ENCODE results near the gene DDN. TPM values are rescaled to one million over a fixed set of nuclear protein-coding genes. Genes with fewer than 3 reads are reported as not detected.

DDN gene
- under 1 TPM; 0.05 to 0.56 (median 0.10) TPM for polyA plus RNA-seq (ENCODE audit: insufficient read depth in 1 of 5, insufficient read length in 5 of 5, low replicate concordance in 1 of 5)
- long read RNA-seq, donor 1, partial matches to known transcripts = 0 of 1 reads
- long read RNA-seq, donor 1, other reads (novel, unspliced or antisense) = 0 of 1 reads
- long read RNA-seq, donor 2 = 0 reads
- long read RNA-seq, donor 3 = 0 reads
- long read RNA-seq, donor 4 = 0 reads
- long read RNA-seq, donor 5 = 0 reads
- long read RNA-seq, donor 6 = 0 reads
- long read RNA-seq, donor 7 = 0 reads
- long read RNA-seq, donor 8 = 0 reads

DNA sequence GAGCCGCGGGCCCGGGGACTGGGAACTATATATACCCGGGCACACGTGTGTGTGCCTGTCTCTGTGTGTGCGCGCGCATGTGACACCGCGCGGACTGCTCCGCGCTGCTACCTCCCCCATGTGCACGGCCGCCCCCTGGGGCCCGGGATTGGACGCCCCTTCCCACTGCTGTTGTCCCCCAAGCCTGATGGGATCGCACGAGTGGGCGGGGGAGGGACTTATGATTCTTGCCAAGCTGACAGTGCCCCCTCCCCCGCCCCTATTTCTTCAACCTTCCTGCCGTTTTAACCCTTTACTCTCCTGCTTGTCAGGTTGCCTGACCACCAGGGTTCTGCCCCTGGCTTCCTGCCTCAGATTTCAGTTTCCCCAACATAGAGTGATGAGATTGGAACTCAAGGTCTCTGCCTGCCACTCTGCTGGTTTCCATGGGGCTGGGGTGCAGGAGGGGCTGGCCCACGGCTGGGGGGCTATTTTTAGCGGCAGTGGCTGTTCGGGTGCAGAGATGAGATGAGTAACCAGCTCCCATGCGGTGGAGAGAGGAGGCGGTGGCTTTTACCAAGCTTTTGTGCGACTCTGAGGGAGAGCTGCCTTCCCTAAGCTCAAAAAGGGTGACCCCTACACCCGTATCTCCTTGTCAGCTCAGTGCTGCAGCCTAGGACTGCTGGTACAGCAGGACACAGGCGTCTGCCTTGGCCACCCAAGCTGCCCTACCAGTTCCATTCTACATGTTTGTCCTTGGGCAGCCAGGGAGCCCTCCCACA, at the start of gene DDN:
TSS of gene DDN (minus strand) at position 5 of the 761 bp plus-strand sequence. CDS start 88 bp downstream, outside the sequence.
- no peak for DNase-seq

DNA sequence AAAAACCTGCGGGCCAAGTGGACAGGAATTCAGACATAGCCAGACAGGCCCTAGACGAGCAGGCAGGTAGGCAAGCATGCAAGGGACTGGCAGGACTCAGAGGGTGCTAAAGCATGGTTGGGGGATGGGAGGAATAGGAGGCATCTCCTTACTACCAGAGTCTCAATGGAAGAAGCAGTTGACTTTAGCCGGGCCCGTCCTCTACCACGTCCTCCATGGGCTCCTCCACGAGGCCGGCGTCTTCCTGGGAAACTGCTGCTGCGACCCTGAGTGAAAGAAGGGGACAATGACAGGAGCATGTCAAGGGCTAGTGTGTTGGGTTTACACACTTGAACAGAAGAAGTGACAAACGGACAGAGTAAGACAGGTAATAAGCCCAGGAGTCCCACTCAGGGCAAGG, 49.8 kb upstream of the DDN start:
- DNase-seq = no peak

DNA sequence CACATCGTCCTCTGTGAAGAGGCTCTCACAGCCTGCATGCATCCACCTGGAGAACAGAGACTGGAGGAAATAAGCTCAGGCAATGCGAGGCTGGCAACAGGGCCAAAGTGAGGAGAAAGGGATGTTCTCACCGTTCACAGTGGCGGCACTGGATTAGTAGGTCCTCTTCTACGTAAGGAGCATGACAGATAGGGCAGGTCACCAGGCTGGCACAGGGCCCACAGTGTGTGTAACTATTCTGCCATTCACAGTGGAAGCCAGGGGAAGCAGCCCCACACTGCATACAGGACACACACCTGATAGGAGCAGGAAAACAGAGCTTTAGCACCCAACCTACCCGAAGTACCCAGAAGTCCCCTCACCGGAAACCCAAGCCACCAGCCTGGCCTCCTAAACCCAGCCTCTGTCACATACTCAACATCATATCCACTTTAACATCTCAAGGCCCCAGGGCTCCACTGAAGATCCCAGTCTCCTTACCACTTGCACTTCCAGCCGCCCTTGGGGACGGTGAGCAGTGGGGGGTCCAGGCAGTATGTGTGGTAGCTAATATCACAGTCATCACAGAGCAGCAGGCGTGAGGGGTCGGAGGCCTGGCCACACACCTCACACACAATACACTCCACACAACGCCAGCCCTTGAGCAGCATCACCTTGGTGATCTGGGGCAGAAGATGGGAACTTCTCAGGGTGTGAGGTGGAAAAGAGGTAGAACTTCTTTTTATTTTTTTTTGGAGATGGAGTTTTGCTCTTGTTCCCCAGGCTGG, 47.1 kb upstream of the DDN start:
- DNase-seq = no peak

DNA sequence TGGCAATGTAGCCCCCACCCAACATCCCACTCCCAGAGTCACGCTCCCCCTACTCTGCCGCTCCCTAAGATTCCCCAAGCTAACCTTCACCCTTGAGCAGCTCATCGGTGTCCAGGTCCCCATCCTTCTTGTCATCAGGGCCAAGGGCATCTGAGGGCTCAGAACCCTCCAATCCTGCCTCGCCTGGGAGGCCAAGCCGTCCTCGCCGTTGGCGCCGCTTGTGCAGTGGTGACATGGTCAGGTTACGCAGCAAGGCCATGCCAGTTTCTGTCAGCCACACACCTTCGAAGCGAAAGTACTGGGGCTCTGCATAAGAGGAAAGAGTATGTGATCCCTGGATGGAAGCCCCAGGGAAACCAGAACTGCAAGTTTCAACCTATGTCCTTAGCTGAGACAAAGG, 45.5 kb upstream of the DDN start:
- DNase-seq = no peak

DNA sequence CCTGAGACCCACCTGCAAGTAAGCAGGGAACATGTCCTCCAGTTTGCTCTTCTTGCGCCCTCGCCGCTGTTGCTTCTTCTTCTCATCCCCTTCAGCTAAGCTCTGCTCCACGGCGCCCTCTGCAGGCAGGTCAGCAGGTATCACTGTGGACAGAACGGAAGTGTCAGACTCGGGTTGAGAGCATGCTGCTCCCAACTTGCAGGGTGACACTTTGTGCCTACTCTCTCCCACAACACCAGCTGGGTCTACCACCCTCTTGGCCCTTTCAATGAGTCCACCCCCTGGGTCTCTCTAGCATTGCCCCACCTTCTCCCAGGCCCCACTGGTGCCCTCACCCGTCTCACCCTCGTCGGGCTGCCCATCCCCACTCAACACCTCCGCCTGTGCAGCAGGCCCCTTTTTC, 44.7 kb upstream of the DDN start:
- no peak for DNase-seq

DNA sequence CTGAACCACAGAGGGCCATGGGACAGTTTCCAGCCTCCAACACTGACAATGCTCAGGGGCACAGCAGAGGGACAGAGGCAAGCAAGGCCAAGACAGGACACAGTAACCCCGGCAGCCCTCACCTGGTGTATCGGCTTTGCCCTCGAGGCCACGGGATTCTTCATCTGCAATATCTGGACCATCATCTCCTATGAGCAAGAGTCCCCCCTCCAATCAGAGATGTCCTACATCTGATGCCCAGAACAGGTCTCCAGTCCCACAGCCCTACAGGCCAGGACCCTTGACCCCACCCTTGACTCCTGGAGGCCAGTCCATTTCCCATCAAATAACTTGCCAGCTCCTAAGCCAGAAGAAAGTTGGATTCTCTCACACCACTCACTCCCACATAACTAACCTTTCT, 44.1 kb upstream of the DDN start:
- DNase-seq = no peak

DNA sequence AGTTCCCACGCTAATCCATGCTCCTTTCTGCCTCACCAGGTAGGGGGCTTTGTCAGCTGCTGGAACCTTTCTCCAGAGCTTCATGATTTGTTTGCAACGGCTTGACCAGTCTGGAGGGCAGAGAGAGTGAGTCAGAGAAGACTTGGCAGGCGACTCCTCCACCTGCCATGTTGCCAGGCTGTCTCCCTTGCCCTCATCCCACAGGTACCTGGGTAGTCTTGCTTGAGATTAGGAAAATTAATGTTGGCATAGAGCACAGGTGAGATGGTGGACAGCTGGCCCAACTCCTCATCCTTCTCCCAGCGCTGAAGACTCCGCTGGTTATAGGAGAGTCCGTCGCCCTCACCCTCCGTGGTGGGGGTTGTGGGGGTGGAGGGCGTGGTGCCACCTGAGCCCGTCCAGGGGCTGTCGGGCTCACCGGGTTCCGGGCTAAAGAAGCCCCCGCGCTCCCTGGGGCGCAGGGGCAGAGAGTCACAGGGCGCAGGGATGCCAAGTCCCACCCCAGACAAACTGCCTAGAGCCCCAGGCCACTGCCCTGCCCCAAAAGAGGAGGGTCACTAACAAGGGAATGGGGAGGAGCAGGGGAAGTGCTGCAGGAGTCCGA, 42.8 kb upstream of the DDN start:
- DNase-seq = no peak

DNA sequence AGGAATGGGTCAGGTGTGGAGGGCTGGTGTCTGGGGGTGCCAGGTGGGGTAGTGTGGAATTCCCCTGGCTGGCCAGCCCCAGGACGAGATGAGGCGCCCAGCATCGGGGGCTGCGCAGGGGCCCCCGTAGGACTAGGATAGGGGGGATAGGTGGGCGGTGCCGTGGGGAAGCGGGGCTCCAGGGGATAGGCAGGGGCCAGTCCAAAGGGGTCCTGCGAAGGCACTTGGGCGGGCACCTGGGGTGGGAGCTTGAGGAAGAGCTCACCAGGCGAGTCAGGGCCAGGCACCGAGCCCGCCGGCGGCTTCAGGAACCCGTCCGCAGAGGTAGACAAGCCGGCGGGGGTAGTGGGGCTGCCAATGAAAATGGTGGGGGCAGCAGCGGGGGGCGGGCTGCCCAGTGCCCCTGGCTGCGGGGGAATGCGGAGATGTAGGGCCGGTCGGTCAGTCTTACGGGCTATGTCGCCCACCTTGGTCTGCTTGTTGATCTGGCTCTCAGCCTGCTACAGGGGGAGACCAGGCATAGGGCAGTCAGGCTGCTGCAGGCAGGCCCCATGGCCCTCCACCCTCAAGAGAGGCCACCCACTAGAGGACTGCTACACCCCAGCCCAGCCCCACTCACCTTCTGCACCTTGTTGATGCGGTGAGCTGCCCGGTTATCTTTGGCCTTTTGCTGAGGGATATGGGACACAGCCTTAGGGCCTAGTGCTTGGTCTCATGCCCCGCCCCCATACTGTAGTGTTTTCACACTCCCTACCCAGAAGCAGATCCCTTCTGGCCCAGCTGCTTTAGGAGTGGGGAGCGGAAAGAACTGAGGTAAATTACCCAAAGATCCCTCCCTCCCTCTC, 42.1 kb upstream of the DDN start:
- no peak for DNase-seq

DNA sequence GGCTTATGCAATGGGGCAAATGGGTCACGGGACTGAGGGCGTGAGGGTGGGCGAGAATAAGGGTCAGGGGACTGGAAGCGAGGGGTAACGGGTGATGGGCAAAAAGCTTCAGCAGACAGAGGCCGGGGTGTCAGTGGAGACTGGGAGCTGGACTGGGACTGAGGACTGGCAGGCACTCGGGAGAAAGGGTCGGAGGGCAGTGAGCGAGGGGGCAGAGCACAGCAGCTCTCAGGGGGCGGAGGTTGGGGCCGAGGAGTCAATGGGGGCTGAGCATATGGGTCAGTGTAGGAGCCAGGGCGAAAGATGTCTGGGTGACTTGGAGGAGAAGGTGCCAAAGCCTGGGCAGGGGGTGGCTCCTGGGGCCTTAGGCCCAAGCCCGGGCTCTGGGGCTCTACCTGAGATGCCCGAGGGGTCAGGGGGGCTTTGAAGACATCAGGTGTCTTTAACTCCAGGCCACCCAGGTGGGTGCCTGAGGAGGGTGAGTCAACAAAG, 41.2 kb upstream of the DDN start:
- no peak for DNase-seq

DNA sequence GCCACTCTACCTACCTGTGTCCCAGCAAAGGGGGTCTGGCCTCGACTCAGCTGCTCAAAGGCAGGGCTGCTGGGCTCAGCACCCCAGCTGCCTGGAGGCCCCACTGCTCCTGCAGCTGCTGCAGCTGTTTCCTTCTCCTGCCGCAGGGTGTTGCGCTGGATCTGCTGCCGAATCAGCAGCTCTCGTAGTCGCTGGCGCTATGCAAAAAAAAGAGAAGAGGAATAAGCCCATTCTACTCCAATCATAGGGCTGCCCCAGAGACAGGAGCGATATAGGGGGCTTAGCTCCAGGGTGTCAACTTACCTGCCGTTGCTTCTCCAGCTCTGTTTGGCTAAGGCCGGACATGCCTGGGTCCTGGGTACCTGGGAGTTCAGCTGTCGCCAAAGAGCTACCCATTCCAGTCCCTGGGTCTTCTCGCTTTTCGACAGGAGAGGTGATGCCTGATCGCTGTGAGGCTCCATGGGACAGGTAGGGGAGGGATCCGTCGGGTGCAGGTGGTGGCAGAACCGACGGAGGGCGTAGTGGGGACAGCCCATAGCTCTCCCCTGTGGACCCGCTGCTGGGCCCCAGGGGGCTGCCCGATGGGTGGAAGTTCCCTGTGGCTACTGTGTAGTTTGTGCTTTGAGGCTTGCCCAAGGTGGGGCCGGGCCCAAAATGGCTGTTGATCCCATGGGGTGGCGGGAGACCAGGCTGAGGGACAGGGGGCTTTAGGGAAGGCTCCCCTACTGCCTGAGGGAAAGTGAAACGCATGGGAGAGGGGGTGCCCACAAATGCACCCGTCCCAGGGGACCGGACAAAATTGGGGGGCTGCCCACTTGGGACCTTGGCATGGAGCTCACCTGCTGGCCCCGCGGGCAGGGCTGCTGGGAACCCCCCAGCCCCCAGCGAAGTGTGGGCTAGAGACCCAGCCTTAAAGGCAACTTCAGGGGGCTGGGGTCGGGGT, 40.5 kb upstream of the DDN start:
- DNase-seq = no peak

DNA sequence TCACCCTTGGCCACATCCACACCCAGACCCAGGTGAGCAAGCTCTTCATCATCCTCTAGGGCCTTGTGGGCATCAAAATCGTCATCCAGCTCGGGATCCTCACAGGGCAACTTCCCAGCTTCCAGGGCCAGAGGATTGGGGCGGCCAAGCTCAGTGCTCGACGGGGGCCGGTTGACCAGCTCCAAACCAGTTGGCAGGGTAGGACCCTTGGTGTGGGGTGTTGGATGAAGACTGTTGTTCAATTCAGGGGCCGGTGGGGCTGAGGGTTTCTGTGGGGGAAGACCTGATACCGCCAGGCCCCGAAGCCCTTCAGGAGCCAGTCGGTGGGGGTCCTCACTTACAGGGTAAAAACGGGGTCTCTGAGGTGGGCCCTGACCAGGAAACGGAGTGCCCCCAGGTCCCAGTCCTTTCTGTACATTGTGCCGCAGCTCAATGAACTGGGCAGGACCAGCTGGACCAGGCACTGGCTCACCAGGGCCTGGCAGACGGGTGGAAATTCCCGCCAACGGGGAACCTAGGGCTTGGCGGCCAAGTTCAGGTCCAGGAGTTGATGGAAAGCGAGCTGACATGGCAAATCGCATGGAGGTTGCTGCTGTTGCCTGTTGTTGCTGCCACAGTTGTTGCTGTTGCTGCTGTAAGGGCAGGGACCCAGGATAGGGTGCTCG, 39.2 kb upstream of the DDN start:
- DNase-seq = no peak

DNA sequence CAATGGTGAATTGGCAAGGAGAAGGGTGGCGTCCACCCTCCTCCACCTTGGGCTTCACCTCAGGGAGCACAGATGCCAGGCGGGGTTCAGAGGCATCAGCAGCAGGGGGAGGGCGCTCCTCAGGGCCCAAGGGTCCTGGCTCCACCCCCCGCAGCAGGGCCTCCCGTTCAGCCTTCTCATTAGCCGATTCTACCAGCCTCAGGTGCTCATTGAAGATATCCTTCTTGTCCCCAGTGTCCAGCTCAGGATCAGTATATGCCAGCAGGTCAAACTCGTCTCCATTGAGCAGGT, 38.7 kb upstream of the DDN start:
- DNase-seq = no peak

DNA sequence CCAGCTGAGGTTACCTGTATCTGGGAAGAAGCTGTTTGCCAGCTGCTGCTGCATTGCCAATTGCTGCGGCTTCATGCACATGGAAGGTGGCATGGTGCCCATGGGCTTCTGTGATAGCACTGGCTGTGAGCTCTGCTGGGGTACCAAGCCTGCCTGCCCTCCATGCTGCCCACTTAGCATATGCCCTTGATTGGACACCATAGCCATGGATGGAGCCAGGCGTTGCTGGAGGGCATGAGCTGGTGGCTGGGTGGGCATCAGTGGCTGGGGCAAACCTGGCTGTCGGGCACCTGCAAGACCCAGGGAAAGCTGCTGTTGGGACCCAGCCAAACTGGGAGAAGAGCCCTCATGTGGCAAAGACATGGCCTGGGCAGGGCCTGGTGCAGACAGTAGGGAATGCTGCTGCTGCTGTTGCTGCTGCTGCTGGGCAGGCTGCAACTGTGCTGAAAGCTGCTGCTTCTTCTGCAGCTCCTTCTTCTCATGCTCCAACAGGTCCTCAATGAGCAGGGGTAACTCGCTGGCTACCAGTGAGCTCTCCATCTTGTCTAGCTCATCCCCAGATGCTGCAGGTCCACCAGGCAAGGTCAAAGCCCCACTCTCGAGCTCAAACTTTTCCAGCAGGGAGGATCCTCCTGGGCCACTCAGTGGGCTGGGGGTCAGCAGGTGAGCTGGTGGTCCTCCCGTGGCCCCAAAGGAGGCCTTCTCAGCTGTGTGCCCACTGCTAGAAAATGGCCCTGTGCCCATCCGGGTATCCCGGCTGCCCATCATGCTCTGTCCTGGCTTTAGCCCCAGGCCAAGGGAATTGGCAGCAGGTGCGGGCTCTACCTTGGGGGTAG, 38.2 kb upstream of the DDN start:
- DNase-seq = no peak

DNA sequence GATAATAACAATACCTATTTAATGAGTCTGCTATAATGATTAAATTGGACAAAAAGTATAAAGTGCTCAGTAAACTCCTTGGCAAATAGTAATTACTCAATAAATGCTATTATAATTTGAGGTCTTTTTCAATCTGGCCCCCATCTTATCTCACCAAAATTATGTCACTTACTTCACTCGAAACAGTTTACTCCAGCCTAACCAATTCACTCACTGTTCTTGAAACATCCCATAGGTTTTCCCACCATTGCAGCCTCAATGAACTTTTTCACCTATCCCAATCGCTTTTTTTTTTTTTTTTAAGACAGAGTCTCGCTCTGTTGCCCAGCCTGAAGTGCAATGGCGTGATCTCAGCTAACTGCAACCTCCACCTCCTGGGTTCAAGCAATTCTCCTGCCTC, 36.9 kb upstream of the DDN start:
- DNase-seq = no peak

DNA sequence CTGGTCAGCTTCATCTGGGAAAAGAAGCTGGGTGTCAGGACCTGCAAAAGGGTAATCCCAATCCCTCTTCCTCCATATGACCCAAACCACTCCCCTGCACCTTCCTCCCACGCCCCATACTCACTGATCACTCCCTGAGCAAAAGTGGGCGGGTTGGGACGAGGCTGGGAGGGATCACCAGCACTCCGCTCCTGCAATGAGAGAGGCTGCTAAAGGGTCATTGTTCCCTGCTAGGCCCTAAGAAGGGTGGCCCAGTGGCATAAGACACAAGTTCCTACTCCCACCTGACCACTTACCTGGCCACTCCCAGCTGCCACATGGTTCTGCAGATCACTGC, 35.1 kb upstream of the DDN start:
- no peak for DNase-seq

DNA sequence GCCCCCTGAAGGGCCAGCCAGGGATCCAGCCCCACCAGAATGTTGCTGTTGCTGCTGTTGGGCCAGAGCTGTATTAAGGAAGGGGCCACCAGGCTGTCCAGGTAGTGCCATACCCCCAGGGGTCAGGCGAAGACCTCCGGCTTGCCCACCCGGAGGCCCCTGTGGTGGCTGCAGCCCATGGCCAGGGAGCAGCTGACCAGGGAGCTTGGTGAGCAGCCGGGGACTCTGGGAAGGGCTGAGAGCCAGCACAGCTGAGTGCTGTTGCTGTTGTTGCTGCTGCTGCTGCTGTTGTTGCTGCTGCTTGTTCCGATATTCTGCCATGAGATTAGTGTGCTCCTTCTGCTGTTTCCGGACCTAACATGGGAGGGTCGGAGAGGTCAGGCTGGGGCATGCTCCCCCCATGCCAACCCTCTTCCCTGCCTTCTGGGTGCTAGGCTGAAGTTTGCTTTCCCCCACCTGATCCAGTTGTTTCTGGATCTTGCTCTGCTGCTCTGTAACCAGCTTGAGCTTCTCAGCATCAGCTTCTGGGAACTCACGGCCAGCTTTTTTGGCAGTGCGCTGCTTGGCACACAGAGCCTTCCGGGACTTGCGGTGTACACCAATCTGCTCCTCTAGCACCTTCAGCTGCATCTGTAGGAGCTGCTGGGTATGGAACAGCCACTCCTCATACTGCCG, 34.6 kb upstream of the DDN start:
- DNase-seq = no peak

DNA sequence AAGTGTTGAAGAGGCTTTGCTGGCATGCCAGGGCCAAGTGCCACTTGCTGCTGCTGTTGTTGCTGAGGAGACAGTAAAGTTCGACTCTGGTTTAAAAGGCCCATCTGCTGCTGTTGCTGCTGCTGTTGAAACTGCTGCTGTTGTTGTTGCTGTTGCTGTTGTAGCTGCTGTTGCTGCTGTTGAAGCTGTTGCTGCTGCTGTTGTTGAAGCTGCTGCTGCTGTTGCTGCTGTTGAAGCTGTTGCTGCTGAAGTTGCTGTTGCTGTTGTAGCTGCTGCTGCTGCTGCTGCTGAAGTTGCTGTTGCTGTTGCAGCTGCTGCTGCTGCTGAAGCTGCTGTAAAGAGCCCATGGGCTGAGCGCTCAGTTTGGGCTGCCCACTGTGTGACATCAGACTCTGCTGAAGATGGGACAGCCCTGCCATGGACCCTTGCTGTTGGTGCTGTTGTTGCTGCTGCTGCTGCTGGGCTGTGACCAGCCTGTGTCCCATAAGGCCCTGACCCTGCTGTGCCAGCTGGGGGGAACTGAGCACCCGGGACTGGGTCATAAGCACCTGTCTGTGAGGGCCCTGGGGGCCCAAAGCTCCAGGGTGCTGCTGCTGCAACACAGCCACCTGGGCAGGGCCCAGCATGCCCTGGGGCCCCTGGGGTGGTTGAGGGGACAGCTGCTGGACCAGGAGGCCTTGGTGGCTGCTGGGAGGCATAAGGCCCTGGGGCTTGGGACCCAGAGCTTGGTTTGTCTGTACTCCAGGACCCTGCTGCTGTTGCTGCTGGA, 33.7 kb upstream of the DDN start:
- no peak for DNase-seq

DNA sequence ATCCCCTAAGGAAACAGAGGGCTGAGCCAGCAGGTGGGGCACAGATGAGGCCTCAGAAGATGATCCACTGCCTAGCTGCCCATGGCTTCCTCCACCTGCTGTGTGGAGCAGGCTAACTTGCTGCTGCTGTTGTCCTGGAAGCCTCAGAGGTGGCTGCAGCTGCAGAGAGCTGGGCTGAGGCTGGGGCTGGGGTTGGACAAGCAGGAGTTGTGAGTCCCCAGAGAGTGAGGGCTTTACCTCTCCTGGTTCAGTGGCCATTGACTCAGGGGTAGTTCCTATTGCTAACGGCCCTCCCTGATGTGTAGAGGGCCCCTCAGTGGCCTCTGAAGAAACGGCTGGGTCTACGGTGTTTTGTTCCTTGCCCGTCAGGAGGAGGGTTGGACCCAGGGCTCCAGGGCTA, 33.1 kb upstream of the DDN start:
- no peak for DNase-seq

All from right lung (tissue), 10 donors.